T-helper 1 cell treated with Interleukin-12 subunit alpha and Interleukin-12 subunit beta and Interleukin-4 antibody, amounts not matched to agents 30 μg/mL and 1 μg/mL, for 36 hours (primary cell): Measurements from ENCODE around the gene TIE1.

Experiments used
- H3K27ac Mint-ChIP-seq: one replicate; pipeline ENCODE4 v1.8.0; 2021; ENCODE audit warnings: mild to moderate bottlenecking, mixed read lengths
- H3K27me3 Mint-ChIP-seq: one replicate; pipeline ENCODE4 v1.8.0; 2021; ENCODE audit warnings: low read depth, mixed read lengths
- H3K36me3 Mint-ChIP-seq: one replicate; pipeline ENCODE4 v1.8.0; 2021; ENCODE audit warnings: low read depth, mixed read lengths
- H3K4me1 Mint-ChIP-seq: one replicate; pipeline ENCODE4 v1.8.0; 2021; ENCODE audit warnings: low read depth, mixed read lengths
- H3K4me3 Mint-ChIP-seq: one replicate; pipeline ENCODE4 v1.8.0; 2021; ENCODE audit warnings: mild to moderate bottlenecking, moderate library complexity, mixed read lengths
- H3K9me3 Mint-ChIP-seq: one replicate; pipeline ENCODE4 v1.8.0; 2021; ENCODE audit warnings: mixed read lengths

The TIE1 gene

DNA sequence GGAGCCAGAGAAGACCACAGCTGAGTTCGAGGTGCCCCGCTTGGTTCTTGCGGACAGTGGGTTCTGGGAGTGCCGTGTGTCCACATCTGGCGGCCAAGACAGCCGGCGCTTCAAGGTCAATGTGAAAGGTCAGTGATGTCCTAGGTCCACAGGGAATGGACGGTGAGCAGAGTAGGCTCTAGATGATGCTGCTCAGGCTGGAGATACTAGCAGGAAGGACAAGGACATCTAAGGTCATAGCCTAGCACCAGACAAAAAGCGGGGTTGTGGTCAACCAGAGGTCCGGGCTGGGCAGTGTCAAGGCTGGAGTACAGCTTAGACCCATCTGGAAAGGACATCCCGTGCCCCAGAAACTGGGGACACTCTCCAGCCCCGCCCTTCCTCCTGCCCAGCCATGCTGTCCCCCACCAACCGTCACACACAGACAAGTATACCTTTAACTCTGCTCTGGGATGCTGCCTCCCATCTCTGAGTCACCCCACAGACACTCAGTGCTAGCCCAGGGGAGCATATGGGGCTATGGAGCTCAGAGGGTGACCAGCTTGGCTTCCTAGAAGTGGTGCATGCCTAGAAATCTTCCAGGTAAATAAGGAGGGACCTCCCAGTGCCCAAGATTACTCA lies 8.7 kb downstream of the TIE1 start:
- no peak overlapping the region for H3K4me3 Mint-ChIP-seq
- peaks cover 4% of the 10 kb centered on the region for H3K27me3 Mint-ChIP-seq
- no peak overlapping the region for H3K27ac Mint-ChIP-seq
- no peaks in the 10 kb centered on the region for H3K36me3 Mint-ChIP-seq
- H3K4me1 Mint-ChIP-seq, result no peaks in the 10 kb centered on the region
- no peaks in the 10 kb centered on the region for H3K9me3 Mint-ChIP-seq

- Mint-ChIP-seq H3K4me1 (no peaks in the 10 kb centered on the region), H3K36me3 (no peaks in the 10 kb centered on the region), H3K27ac (no peak overlapping the region), H3K9me3 (no peaks in the 10 kb centered on the region), H3K27me3 (peaks cover 4% of the 10 kb centered on the region), H3K4me3 (no peak overlapping the region)
Observed at GRCh38 chr1:43311521-43311920, 10.7 kb downstream of the TIE1 start.

DNA sequence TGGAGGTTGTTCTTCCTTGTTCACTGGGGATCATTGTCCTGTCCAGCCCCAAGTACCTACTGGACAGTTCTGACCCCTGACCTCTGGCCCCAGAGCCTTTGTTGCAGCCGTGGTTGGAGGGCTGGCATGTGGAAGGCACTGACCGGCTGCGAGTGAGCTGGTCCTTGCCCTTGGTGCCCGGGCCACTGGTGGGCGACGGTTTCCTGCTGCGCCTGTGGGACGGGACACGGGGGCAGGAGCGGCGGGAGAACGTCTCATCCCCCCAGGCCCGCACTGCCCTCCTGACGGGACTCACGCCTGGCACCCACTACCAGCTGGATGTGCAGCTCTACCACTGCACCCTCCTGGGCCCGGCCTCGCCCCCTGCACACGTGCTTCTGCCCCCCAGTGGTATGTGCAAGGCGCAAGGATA lies 11.4 kb downstream of the TIE1 start:
- H3K4me1 Mint-ChIP-seq, result no peaks in the 10 kb centered on the region
- peaks cover 4% of the 10 kb centered on the region for H3K27me3 Mint-ChIP-seq
- no peaks in the 10 kb centered on the region for H3K36me3 Mint-ChIP-seq
- H3K4me3 Mint-ChIP-seq, result no peak overlapping the region
- H3K9me3 Mint-ChIP-seq, result no peaks in the 10 kb centered on the region
- no peak overlapping the region for H3K27ac Mint-ChIP-seq

GRCh38 chr1:43312663-43313515 lies 12.1 kb downstream of the TIE1 start:
- no peaks in the 10 kb centered on the region for H3K4me1 Mint-ChIP-seq
- H3K4me3 Mint-ChIP-seq, result no peak overlapping the region
- peaks cover 4% of the 10 kb centered on the region for H3K27me3 Mint-ChIP-seq
- H3K36me3 Mint-ChIP-seq, result no peaks in the 10 kb centered on the region
- H3K27ac Mint-ChIP-seq, result no peak overlapping the region
- H3K9me3 Mint-ChIP-seq, result no peaks in the 10 kb centered on the region

DNA sequence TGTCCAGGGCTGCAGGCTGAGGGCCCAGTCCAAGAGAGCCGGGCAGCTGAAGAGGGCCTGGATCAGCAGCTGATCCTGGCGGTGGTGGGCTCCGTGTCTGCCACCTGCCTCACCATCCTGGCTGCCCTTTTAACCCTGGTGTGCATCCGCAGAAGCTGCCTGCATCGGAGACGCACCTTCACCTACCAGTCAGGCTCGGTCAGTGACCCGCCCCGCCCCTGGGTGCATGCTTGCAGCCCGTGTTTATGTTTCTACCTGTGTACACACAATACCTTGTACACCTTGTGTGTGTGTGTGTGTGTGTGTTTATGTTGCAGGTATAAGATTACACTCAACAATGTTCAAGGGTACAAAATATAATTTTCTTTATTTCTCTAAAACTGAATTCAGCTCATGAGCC lies 13.0 kb downstream of the TIE1 start:
- Mint-ChIP-seq H3K27ac (no peak overlapping the region), H3K4me3 (no peak overlapping the region), H3K27me3 (peaks cover 4% of the 10 kb centered on the region), H3K4me1 (no peaks in the 10 kb centered on the region), H3K36me3 (no peaks in the 10 kb centered on the region), H3K9me3 (no peaks in the 10 kb centered on the region)

DNA sequence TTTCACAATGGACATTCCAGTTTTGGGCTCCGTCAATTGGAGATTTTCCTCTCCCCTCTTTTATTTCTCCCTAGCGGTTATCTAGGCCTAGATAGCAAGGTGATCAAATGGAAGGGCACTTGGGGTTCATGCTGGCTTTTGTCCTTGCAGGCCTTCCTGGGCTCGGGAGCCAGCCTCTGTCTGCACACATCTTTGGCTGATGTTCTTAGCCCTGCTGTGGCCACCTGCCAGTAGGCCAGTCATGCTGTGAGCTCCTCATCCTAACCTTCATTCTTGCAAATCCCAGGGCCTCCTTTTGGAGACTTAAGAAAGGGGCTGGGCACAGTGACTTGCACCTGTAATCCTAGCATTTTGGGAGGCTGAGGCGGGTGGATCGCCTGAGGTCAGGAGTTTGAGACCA lies 13.5 kb downstream of the TIE1 start:
- H3K27ac Mint-ChIP-seq, result no peak overlapping the region
- no peaks in the 10 kb centered on the region for H3K9me3 Mint-ChIP-seq
- peaks cover 4% of the 10 kb centered on the region for H3K27me3 Mint-ChIP-seq
- H3K36me3 Mint-ChIP-seq, result no peaks in the 10 kb centered on the region
- no peak overlapping the region for H3K4me3 Mint-ChIP-seq
- no peaks in the 10 kb centered on the region for H3K4me1 Mint-ChIP-seq

- Mint-ChIP-seq H3K27me3 (peaks cover 4% of the 10 kb centered on the region), H3K4me1 (no peaks in the 10 kb centered on the region), H3K27ac (no peak overlapping the region), H3K4me3 (no peak overlapping the region), H3K36me3 (no peaks in the 10 kb centered on the region), H3K9me3 (no peaks in the 10 kb centered on the region)
Observed at GRCh38 chr1:43315481-43315880, 14.7 kb downstream of the TIE1 start.

DNA sequence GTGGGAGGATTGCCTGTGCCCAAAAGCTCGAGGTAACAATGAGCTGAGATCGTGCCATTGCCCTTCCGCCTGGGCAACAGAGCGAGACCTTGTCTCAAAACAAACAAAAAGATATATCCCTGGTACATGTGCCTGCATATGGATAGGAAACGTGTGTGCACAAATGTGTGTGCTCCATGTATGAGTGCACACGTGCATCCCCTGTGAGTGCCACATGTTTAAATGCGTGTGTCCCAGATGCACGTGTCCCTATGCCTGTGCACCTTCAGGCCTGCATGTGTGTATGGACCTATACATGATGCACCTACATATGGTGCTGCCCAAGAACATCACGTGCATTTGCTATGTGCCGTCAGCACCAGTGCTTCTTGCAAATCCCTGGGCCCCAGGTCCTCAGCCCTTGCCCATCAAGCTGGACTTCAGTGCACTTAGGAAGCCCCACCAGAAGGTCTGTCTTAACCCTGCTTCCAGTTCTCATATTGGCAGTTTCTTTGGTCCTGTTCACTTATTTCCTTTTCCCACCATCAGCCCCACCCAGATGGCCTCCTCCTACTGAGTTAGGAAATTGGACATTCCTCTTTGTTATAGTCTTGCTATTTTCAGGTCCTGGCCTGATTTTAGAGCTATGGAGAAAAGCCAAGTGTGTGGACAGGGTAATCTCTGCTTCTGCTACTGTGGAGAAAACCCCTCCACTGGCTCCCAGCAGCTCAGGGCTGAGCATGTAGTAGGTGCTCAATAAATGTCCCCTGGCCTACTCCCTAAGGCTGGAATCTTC lies 15.4 kb downstream of the TIE1 start:
- Mint-ChIP-seq H3K4me1 (no peaks in the 10 kb centered on the region), H3K9me3 (no peaks in the 10 kb centered on the region), H3K4me3 (no peak overlapping the region), H3K36me3 (no peaks in the 10 kb centered on the region), H3K27ac (no peak overlapping the region), H3K27me3 (no peaks in the 10 kb centered on the region)

DNA sequence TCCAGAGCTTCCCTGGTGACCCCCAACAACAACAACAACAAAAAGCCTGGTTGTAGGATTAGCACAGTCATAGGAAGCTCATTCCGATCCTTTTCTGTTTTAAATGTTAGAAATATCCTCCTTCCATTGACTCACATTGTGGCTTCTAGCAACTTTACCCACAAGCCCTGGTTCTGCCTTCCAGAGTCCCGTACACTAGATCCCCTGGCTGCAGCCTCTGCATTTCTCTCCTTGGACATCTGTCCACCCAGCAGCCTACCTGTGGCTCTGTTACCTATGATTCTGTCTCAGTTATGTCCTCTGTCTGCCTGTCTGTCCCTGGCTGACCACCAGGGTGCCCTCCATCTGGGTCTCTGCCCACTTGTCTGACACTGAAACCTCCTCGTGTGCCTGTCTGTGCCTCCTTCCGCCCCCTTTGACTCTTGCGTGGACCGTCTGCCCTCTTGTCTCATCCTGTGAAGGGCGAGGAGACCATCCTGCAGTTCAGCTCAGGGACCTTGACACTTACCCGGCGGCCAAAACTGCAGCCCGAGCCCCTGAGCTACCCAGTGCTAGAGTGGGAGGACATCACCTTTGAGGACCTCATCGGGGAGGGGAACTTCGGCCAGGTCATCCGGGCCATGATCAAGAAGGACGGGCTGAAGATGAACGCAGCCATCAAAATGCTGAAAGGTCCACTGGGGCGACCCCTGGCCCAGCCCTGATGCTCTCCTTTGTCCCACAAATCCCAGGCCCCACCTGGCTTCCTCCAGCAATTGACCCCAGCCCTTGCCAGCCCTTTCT lies 16.1 kb downstream of the TIE1 start:
- H3K36me3 Mint-ChIP-seq, result no peaks in the 10 kb centered on the region
- H3K4me1 Mint-ChIP-seq, result no peaks in the 10 kb centered on the region
- no peak overlapping the region for H3K27ac Mint-ChIP-seq
- no peaks in the 10 kb centered on the region for H3K27me3 Mint-ChIP-seq
- H3K9me3 Mint-ChIP-seq, result no peaks in the 10 kb centered on the region
- no peak overlapping the region for H3K4me3 Mint-ChIP-seq

GRCh38 chr1:43317817-43318471 lies 17.2 kb downstream of the TIE1 start:
- H3K27ac Mint-ChIP-seq, result no peak overlapping the region
- no peaks in the 10 kb centered on the region for H3K9me3 Mint-ChIP-seq

DNA sequence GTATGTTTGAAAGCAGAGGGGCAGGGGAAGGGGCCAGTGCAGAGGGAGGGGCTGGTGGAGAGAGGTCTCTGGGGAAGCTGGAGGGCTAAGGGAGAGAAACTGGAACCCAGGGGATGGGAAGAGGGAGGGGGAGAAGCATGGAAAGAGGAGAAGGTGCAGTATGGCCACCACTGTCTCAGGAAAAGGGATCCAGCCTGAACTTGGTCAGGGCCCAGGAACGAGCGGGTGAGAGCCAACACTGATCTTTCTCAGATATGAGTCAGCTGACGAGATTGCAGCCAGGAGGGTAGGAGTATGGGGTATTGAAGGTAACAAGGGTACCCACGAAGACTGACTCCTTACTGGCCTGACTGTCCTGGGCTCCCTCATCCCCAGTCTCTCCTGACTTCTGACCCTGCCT lies 18.0 kb downstream of the TIE1 start:
- Mint-ChIP-seq H3K4me1 (no peaks in the 10 kb centered on the region), H3K4me3 (no peak overlapping the region), H3K36me3 (no peaks in the 10 kb centered on the region), H3K9me3 (no peaks in the 10 kb centered on the region), H3K27ac (no peak overlapping the region), H3K27me3 (no peaks in the 10 kb centered on the region)

More at GRCh38 chr1:43317817-43318471, 17.2 kb downstream of the TIE1 start:
- Mint-ChIP-seq H3K4me3 (no peak overlapping the region), H3K27me3 (no peaks in the 10 kb centered on the region), H3K4me1 (no peaks in the 10 kb centered on the region), H3K36me3 (no peaks in the 10 kb centered on the region)

DNA sequence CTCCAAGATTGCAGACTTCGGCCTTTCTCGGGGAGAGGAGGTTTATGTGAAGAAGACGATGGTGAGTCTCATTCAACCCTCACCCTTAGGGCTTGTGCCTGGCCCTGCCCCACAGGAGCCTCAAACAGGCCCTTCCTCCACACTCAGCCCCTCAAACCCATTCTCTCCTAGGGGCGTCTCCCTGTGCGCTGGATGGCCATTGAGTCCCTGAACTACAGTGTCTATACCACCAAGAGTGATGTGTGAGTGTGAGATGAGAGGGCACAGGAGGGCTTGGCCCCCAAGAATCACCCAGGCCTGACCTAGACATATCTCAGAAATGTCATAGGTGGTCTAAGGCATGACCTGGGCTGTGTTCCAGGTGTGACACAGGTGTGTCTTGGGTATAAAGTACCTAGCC lies 18.5 kb downstream of the TIE1 start:
- H3K27ac Mint-ChIP-seq, result no peak overlapping the region
- H3K27me3 Mint-ChIP-seq, result no peaks in the 10 kb centered on the region
- H3K9me3 Mint-ChIP-seq, result no peaks in the 10 kb centered on the region
- no peak overlapping the region for H3K4me3 Mint-ChIP-seq
- no peaks in the 10 kb centered on the region for H3K36me3 Mint-ChIP-seq
- no peaks in the 10 kb centered on the region for H3K4me1 Mint-ChIP-seq

DNA sequence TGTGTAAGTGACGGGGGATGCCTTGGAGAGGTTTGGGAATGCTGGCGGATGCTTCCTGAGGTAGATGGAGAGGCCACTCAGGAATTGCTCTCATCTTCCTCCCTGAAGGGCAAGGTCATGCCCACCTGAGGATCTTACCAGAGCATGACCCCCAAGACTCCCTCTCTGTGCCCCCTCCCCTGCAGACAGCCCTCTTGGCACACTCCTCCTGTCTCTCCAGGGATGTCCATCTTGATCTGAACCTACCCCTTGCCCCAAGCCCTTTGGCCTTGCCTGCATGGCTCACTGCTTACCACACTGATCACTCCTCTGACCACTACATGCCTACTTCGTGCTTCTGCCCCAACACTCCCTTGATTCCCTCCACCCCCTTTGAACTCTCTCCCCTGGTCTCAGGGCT lies 19.0 kb downstream of the TIE1 start:
- Mint-ChIP-seq H3K27ac (no peak overlapping the region), H3K27me3 (no peaks in the 10 kb centered on the region), H3K36me3 (no peaks in the 10 kb centered on the region), H3K4me3 (no peak overlapping the region), H3K4me1 (peaks cover 3% of the 10 kb centered on the region), H3K9me3 (peaks cover 3% of the 10 kb centered on the region)
